Fibroblast of pulmonary artery (primary cell): ENCODE data around the gene USB1.

Source experiments
- DNase-seq: peaks from one replicate; pipeline ENCODE4 v3.0.0-alpha.2; 2010; ENCODE audit warnings: low read depth
- H3K4me3 ChIP-seq: replicated peaks from 2 replicates; pipeline ENCODE4 v1.5.1; 2011; ENCODE audit warnings: low read depth, mild to moderate bottlenecking, control low read depth, low read length, moderate library complexity
- TF ChIP-seq, protein P1 (sequence below): IDR thresholded peaks from 2 replicates; pipeline ENCODE4 v1.5.1; 2011; ENCODE audit warnings: mild to moderate bottlenecking, control low read depth, low read length, inconsistent platforms; ENCODE audit errors: missing control alignments

The USB1 gene

DNA sequence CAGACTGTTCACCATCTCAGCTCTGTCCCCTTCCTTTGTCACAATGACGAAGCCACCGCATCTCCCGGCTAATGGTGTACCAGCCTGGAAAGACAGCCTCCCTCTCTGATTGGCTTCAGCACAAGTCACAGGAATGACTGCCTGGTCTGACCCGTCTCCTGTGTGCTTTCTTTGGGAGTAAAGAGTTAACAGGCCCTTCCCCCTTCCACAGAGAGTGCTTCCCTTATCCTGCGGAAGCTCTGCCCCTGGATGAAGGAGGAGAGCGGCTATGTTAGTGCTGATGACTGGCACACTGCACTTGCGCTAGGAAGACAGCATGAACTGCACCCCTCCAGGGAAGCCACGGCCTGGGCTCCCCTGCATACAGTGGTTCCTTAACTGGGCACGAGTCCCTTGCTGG, 11.3 kb downstream of the USB1 start:
- DNase-seq, result no peak
- TF ChIP-seq, protein P1, sequence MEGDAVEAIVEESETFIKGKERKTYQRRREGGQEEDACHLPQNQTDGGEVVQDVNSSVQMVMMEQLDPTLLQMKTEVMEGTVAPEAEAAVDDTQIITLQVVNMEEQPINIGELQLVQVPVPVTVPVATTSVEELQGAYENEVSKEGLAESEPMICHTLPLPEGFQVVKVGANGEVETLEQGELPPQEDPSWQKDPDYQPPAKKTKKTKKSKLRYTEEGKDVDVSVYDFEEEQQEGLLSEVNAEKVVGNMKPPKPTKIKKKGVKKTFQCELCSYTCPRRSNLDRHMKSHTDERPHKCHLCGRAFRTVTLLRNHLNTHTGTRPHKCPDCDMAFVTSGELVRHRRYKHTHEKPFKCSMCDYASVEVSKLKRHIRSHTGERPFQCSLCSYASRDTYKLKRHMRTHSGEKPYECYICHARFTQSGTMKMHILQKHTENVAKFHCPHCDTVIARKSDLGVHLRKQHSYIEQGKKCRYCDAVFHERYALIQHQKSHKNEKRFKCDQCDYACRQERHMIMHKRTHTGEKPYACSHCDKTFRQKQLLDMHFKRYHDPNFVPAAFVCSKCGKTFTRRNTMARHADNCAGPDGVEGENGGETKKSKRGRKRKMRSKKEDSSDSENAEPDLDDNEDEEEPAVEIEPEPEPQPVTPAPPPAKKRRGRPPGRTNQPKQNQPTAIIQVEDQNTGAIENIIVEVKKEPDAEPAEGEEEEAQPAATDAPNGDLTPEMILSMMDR, result no peak
- H3K4me3 ChIP-seq, result no peak overlapping the region

DNA sequence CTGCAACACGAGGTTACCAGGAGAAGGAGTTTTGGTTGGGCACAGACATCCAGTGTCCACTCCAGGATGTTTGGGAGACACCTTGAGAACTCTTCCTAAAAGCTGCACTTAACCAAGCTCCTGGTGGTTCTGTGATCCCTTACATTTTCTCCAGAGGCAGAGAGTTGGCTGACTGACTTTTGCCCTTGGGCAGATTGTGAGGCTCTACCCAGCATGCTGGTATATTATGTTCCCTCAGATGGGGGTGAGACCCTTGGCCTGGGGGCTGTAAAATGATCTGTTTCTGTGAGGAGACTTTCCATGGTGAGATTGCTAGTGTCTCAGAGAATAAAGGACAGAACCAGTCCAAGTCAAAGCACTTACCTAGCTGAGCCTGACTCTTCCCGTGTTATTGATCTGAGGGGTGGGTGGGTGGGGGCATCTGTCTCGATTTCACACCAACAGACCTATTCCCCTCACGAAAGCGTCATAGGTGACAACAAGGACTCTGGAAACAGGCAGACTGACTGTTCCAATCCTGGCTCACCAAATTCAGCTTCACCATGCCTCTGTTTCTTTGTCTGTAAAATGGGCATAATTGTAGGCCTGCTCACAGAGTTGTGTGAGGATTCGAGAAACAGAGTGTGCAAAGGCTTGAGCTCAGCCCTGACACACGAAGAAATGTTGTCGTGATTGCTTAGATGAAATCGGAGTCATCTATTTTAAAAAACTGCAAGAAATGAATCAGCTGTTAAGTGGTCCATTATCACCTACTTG, 12.2 kb downstream of the USB1 start:
- H3K4me3 ChIP-seq, result no peak overlapping the region
- no peak for DNase-seq
- TF ChIP-seq, protein P1, result no peak

DNA sequence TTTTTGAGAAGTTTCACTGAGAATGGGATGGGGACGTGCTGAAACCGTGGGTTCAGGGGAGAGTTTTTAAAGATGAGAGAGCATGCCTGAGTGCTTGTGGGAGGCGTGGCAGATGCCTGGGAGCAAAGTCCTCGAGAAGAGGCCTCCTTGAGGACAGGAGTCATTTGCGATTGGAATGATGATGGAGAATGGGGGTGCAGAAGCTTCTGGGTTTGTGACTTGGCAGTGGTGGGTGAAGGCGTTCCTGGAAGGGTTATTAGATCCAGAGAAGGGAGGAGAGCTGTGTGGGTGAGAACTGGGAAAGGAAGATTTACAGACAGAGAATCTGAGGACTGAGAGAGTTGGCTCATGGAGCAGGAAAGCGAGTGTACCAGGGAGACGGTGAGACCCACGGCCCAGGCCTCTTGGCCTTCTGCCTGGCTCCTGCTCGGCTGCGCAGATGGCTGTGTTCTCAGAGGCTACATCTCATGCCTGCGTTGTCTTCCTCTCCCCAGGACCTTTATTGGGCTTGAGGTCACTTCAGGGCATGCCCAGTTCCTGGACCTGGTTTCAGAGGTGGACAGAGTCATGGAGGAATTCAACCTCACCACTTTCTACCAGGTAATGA, 15.7 kb downstream of the USB1 start:
- no peak for DNase-seq
- TF ChIP-seq, protein P1, result no peak
- H3K4me3 ChIP-seq, result no peak overlapping the region

DNA sequence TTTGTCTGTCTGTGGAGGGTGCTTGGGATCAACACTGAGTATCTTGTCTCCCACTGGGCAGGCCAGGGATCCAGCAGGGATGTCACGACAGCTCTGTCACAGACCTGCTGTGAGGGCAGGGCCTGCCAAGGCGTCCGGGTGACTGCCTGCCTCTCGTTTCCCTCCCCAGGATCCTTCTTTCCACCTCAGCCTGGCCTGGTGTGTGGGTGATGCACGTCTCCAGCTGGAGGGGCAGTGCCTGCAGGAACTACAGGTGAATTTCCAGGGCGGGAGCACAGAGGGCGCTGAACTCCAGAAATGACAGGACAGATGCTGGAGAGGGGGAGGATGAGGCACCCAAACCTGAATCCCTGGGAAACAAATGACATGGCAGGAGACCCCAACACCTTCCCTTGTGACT, 17.6 kb downstream of the USB1 start:
- DNase-seq, result no peak
- TF ChIP-seq, protein P1, result no peak
- no peak overlapping the region for H3K4me3 ChIP-seq

DNA sequence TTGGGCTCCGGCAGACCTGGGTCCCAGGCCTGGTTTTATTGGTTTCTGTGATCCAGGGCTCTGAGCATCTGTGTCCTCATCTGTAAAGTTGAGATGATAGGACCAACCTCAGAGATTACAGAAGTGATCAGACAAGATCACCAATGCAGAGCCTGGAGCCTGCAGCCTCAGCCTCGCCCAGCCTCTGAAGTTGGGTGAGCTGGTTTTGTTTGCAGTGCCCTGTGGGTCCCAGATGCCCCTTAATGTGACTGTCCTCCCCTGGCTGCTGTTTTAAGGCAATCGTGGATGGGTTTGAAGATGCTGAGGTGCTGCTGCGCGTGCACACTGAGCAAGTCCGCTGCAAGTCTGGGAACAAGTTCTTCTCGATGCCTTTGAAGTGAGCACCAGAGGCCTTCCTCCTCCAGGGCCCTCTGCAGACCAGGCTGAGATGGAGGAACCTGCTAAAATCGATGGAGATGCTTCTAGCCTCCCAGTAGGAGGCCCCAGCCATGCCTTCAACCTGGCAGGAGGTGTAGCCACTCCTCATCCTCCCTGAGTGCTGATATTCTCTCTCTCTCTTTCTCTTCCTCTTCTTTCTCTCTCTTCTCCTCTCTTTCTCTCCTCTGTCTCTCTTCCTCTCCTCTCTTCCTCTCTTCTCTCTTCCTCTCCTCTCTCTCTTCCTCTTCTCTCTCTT, 18.8 kb downstream of the USB1 start:
- TF ChIP-seq, protein P1, result no peak
- no peak overlapping the region for H3K4me3 ChIP-seq
- no peak for DNase-seq

DNA sequence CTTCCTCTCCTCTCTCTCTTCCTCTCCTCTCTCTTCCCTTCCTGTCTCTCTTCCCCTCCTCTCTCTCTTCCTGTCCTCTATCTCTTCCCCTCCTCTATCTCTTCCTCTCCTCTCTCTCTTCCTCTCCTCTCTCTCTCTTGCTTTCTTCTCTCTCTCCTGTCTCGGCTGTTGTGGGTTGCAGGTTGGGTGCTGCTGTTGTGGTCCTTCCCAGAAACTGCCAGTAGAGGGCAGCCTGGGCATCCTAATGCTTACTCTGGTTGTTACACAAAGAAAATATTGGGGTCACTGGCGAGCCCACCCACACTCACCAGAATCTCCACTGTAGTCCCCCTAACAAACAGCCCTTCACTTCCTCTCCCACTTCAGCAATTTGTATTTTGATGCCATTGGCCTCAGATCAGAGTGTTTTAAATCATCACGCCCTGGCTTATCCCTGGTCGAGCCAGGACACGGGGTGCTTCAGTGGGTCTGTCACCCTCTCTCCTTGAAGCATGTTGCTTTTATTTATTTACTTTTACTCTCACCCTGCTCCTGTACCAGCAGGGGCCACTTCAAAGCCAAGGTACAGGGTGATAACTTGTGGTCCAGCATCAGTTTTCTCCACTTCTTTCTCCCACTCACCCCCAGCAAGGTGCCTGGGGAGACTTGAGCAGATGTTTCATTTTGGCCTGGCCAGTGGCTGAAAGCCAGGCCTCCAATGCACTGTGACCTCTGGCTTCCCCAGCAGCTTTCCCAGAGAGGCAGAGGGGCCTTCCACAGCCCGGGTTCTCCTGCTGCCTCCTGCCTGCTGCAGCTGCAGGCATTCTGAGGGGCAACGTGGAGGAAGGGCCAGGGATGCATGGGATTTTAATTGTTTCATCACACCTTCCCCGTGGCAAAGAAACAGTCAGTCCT, 19.7 kb downstream of the USB1 start:
- no peak overlapping the region for H3K4me3 ChIP-seq
- TF ChIP-seq, protein P1, result peak; percentile 76
- peak; percentile 59 for DNase-seq
